ENCODE results near the gene DDX25.
"Not testable (repeated sequence)": the region's sequence is repeated elsewhere in the genome, so short reads cannot be mapped to it uniquely, and the experiment has no call there.

DDX25 gene

DNA sequence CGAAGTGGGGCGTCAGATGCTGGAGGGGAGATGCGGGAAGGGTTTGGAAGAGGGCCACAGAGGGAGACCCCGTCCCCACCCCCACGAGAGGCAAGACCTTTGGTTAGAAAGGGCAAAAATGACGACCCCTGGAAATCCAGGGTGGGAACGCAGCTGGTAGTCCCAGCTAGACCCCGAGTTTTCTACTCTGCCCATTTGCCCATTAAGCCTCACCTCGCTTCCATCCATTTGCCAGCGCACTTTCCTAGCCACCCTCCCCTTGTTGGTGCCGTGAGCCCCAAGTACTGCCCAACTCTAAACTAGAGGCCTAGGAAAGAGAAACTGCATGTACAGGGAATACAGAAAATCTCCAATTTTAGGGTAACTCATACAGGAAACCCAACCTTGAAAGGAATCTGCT is 370 bp downstream of the DDX25 start:
- DNase-seq (ENCODE audit: low read depth in 2 of 2), result no peak

DNA sequence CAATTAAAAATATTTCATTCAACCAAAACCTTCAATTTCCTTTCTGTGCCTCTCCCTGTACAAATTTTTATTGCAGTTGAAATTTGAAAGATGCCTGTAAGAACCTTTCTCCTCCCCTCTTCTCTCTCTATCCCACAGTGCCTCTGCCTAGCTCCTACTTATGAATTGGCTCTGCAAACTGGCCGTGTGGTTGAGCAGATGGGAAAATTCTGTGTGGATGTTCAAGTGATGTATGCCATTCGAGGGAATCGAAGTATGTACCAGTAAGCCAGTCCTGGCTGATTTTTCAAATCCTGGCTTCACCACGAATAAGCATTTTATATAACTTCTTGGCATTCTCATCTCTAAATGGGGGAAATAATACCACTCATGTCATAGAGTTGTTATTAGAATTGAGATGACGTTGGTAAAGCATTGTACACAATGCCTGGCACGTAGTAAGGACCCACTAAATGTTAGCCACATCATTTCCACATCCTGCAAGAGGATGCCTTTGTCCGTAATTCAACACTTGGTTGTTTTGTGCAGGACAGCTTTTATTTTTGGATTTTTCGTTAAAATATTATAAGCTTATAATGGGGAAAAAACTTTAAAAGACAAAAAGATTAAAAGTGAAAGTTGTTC is 6.0 kb downstream of the DDX25 start:
- DNase-seq (ENCODE audit: low read depth in 2 of 2), result no peak

- not testable (repeated sequence) for DNase-seq (ENCODE audit: low read depth in 2 of 2)
Measured at GRCh38 chr11:125914601-125915000, 10.3 kb downstream of the DDX25 start.

GRCh38 chr11:125916683-125917347 is 12.5 kb downstream of the DDX25 start:
- no peak for DNase-seq (ENCODE audit: low read depth in 2 of 2)

GRCh38 chr11:125918140-125918840 is 14.0 kb downstream of the DDX25 start:
- DNase-seq (ENCODE audit: low read depth in 2 of 2), result no peak

GRCh38 chr11:125921042-125921441 is 16.7 kb downstream of the DDX25 start:
- no peak for DNase-seq (ENCODE audit: low read depth in 2 of 2)

DNA sequence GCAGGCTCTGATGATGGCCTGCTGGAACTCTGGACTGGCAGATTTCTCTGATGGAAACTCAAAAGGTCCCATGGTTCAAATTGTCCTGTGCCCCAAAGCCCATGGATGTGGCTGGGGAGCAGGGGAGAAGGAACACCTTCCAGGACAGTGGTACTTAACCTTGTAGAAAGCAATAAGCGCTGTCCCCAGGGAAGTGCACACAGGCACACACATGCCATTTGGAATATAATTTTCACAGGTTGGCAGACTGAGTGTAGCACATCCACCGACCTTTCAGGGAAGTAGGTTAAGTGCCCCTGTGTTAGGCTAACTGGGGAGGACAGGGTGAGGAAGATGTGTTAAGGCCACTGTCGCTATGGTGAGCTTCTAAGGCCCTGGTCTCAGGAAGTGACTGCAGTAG is 17.8 kb downstream of the DDX25 start:
- DNase-seq (ENCODE audit: low read depth in 2 of 2), result no peak

DNA sequence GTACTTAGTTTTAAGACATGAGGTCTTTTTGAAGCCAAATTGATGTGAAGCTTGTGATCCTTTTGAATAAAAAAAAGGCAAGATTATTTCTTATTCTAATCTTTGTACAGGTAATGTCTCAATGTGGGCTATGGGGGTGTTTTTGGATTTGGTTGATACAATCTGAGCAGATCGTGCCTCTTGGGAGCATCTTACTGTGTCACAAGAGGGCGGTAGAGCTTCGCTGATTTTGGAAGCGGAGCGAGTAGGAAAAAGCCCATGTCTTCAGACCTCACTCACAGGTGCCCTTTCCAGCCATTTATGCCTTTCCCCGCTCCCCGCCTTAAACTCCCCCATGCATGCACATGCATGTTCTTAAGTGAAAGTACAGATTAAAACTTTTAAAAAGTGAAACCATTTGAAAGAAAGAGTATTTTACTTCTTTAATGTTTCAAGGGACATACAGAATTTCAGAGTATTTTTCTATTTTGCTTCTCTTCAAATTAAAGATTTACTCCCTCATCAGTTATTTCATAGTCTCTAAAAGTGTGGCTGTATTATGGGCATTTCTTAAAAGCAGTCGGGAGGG is 18.8 kb downstream of the DDX25 start:
- peak; percentile 18 to 30 for DNase-seq (ENCODE audit: low read depth in 2 of 2)

DNA sequence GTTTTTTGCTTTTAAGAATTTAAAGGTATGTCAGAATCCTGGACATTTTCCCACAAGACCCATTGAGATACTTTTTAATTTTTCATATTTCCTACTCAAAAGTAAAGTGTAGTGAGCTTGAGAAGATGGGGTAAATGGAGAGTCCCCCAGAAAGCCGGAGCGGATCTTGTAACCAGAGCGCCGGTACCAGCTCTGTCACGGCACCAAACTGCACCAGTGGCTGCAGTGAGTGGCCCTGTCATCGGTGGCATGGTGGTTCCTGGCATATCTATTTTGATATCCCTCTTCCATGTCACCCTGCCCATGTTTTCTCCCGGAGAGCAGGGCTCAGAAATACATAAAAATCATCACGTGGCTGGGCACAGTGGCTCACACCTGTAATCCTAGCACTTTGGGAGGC is 19.3 kb downstream of the DDX25 start:
- no peak for DNase-seq (ENCODE audit: low read depth in 2 of 2)

- DNase-seq (ENCODE audit: low read depth in 2 of 2), result no peak
Measured at GRCh38 chr11:125924384-125925007, 20.2 kb downstream of the DDX25 start.

GRCh38 chr11:125925247-125925740 is 21.0 kb downstream of the DDX25 start:
- DNase-seq (ENCODE audit: low read depth in 2 of 2), result no peak

GRCh38 chr11:125925804-125926203 is 21.5 kb downstream of the DDX25 start:
- DNase-seq (ENCODE audit: low read depth in 2 of 2), result no peak

GRCh38 chr11:125926682-125927081 is 22.4 kb downstream of the DDX25 start:
- DNase-seq (ENCODE audit: low read depth in 2 of 2), result no peak

DNA sequence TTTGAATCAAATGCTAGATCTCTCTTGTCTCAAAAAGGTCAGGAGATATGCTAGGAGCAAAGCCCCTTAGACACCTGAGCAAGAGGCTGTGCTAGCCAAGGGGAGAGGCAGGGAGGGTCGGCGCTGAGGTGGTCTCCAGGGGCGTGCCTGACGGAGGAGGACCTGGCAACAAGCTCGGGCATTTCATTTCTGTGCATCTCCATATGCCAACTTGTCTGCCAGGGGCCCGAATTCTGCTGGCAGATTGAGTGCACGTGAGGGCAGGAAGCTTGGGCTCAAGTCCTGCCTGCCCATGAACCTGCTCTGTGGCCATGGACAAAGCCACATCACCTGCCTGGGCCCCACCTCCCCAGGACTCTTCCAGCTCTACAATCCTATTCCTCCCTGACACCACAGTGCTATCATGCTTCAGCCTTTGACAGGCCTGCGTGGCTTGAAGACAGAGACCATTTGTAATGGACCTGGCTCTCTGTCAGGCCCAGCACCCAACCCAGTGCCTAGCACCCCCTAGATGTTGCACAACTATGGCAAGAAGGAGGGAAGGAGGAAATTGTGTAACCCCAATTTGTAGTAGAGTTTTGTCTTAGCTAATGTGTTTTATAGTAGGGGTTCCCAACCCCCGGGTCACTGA is 25.3 kb downstream of the DDX25 start:
- DNase-seq (ENCODE audit: low read depth in 2 of 2), result no peak

- DNase-seq (ENCODE audit: low read depth in 2 of 2), result no peak
Measured at GRCh38 chr11:125930076-125930450, 25.8 kb downstream of the DDX25 start.

DNA sequence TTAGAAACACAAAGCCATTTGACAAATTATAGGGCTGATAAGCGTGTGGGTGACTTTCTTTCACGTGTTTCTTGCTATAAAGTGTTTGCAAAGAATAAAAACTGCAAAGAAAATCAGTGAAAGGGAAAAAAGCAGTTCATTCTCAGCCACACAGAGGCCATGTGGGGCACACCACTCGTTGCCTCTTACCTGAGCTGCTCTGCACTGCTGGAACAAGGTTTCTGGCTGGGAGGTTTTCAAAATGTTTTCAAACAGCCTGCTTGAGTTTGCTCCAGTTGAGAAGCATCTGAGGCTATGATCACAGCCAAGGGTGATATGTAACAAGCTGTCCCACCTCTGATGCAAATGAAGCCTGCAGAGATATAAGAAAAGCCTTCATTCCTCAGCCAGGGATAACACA is 26.8 kb downstream of the DDX25 start:
- DNase-seq (ENCODE audit: low read depth in 2 of 2), result no peak

DNA sequence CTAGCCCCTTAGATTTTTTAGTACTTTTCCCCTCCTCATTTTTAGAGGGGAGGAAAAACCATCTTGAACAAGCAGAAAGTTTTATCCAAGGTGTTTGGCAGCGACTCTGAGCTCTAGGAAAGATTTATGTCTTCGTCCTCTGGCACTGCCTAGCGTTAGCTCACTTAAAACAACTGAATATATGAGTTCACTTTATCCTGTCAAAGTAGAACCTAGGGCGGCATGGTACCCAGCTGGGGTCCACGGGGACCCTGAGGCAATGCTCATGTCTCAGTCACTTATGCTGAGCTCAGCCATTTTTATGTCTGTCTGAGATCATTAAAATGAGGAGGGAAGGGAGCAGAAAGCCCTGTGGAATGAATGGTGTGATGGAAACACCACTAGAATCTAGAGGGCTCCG is 27.4 kb downstream of the DDX25 start:
- no peak for DNase-seq (ENCODE audit: low read depth in 2 of 2)

GRCh38 chr11:125932301-125932700 is 28.0 kb downstream of the DDX25 start:
- no peak for DNase-seq (ENCODE audit: low read depth in 2 of 2)

DNA sequence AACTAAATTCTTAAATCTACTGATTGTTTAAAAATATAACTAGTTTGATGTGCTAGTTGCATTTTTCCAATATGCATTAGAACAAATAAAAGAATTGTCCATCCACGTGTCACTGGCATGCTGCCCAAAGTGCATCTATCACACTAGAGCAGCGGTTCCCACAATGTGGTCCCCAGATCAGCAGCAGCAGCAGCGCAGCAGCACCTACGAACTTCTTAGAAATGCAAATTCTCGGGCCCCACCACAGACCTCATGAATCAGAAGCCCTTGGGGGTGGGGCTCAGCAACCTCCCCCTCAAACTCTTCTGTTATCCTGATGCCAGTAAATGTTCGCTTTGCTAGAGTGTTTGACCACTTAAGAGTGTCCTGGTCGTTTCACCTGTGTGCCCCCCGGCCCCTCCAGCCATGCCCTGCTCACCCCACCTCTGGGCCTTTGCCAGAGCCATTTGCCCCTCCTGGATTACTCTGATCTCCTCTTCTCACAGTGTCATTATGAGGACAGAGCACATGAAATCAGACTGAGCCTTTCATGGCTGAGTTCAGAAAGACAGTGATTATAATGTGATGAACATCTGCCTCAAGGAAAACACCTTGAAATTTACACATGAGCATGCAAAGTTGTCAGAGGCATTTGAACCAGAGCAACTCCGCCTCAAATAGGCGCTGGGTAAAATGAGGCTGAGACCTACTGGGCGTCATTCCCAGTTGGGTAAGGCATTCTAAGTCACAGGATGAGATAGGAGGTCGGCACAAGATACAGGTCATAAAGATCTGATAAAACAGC is 28.9 kb downstream of the DDX25 start:
- peak; percentile 31 to 35 for DNase-seq (ENCODE audit: low read depth in 2 of 2)

GRCh38 chr11:125934473-125934872 is 30.2 kb downstream of the DDX25 start:
- DNase-seq (ENCODE audit: low read depth in 2 of 2), result no peak

DNA sequence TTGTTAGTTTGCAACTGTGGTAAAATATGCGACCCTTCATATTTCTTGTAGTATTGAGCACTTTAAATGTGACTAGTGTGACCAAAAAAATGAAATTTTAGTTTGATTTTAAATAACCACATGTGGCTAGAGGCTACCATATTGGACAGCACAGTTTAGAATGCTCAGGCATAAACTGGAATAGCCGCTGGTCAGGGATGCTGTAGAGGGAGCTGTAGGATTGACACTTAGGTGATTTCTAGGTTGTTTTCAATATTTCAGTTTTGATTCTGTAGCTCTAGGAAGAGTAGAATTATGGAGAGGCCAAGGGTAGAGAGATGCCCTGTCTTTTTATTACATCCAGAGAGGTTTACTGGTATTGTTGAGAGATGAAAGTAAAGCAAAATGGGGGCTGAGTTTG is 30.7 kb downstream of the DDX25 start:
- no peak for DNase-seq (ENCODE audit: low read depth in 2 of 2)

All from stimulated activated CD8-positive, alpha-beta memory T cell treated with anti-CD3 and anti-CD28 coated beads, Interleukin-15, amount 100 ng/mL, for 48 hours (primary cell).